Measurements from ENCODE around the gene CNTN2.
A peak's percentile ranks its signal among the peaks of the same experiment; 100 is the strongest.

The CNTN2 gene, protein sequence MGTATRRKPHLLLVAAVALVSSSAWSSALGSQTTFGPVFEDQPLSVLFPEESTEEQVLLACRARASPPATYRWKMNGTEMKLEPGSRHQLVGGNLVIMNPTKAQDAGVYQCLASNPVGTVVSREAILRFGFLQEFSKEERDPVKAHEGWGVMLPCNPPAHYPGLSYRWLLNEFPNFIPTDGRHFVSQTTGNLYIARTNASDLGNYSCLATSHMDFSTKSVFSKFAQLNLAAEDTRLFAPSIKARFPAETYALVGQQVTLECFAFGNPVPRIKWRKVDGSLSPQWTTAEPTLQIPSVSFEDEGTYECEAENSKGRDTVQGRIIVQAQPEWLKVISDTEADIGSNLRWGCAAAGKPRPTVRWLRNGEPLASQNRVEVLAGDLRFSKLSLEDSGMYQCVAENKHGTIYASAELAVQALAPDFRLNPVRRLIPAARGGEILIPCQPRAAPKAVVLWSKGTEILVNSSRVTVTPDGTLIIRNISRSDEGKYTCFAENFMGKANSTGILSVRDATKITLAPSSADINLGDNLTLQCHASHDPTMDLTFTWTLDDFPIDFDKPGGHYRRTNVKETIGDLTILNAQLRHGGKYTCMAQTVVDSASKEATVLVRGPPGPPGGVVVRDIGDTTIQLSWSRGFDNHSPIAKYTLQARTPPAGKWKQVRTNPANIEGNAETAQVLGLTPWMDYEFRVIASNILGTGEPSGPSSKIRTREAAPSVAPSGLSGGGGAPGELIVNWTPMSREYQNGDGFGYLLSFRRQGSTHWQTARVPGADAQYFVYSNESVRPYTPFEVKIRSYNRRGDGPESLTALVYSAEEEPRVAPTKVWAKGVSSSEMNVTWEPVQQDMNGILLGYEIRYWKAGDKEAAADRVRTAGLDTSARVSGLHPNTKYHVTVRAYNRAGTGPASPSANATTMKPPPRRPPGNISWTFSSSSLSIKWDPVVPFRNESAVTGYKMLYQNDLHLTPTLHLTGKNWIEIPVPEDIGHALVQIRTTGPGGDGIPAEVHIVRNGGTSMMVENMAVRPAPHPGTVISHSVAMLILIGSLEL

DNA sequence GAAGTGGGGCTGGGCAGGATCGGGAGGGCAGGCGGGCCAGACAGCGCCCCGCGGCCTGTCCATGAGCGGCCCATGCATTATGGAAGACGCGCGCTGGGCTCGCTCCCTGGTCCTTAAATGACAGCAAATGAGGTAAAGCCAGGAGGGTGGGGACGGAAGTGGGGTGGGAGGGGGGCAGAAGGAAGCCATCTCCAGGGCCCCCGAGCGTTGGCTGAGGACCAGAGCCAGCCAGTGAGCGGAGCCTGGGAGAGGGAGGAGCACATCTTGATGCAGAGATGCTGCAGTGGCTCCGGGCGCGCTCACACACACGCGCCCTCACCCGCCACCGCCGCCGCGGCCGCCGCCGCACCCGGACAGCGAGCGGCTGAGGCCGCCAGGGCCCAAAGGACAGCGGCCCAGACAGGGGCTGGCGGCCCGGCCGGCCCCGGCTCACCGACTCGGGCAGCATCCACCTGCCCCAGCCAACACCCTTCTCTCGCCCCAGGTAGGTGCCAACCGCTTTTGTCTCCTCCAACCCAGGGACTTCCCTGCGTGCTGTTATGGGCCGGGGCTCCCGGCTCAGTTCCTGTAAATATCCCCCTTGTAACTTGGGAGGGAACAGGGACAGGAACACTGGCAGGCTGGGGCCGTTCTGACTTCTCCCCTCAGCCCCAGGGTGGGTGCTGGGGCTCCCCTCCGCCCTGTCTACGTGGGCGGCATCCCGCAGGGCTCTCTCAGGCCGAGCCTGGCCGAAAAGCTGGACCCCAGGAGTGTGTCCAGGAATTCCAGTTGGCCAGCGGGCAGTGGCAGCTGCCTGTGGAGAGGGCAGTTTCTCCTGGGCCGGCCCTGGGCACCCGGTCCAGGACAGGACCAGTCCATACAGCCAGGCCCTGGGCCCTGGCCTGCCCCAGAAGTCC lies at the start of gene CNTN2:
Gene CNTN2 (plus strand): TSS at position 302 of the 896 bp plus-strand sequence. CDS start 9,974 bp downstream, outside the sequence.
- no peak for DNase-seq

DNA sequence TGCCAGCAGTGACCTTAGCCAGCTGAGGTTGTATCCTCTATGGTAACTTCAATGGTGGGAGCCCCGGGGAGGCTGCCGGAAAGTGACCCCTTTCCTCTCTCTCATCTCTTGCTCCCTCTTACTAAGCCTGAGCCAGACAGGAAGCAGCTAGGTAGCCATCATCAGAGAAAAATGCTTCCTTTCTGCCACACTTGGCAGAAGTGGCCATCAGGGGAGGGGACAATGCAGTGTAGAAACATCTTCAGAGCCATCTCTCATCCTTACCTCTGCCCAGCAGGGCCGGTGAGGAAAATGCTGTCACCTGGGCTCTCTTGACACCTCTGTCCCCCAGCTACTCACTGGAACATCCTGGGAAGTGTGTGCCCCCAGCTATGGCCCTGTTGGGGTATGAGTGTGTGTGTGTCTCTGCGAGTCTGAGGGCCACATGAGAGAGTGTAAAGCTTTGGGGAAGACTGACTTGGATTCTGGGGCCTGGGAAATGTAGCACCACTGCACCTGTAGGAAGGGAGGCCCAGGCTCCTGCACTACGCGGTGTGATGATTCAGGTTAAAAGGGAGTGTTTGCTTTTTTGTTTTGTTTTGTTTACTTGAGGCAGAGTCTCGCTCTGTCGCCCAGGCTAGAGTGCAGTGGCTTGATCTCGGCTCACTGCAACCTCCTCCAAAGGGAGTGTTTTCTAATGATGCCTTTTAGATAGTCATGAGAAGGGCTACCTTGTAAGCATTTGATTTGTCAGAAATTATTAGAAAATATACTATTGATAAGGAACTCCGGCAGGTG lies 48.7 kb upstream of the CNTN2 start:
- DNase-seq = no peak

- no peak for DNase-seq
Observed at GRCh38 chr1:204996981-204997380, 46.0 kb upstream of the CNTN2 start.

DNA sequence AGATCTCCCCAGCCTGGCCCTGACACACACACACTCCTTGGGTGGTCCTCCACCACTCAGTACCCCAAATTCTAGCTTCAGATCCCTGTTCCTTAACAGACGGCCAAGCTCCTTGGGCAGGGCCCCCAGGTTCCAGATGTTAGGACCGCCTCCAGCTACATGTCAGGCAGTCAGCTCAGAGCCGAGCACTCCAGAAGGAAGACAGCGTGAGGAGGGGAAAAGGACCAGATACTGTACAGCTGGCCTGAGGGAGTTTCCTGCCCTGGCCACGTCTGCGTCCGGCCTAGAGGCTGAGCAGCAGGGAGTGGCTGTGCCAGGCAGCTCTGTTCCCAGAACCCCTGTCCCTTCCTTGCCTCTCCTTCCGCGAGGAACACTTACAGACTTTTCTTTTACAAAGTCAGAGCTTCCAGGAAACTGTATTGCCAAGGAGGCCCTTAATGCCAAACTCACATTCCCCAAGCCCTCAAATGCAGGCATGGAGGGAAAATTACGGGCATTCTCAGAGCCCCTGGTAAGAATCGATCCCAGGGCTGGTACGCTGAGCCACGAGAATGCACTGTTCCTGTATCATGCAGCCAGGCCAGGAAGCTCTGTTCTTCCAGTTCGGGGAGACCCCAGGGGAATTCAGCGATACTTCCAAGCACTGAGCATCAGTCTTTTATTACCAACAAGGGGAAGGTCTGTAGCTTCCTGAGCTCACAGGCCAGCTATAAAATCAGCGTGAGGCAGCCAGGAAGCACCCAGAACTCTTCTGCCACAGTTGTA lies 45.2 kb upstream of the CNTN2 start:
- no peak for DNase-seq

DNA sequence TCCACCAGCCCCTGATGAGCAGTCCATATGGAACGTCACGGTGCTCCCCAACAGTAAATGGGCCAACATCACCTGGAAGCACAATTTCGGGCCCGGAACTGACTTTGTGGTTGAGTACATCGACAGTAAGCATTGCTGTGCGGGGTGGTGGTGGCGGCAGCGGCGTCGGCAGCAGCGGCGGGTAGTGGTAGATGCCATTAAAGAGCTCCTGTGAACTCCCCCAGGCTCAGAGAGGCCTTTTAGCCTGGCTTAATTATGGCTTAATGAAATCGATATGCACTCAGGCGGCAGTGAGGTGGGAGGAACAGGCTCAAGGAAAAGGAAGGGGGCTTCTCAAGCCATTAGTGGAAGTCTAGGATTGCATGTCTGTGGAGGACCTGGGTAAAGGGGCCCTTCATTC lies 41.9 kb upstream of the CNTN2 start:
- DNase-seq = no peak

DNA sequence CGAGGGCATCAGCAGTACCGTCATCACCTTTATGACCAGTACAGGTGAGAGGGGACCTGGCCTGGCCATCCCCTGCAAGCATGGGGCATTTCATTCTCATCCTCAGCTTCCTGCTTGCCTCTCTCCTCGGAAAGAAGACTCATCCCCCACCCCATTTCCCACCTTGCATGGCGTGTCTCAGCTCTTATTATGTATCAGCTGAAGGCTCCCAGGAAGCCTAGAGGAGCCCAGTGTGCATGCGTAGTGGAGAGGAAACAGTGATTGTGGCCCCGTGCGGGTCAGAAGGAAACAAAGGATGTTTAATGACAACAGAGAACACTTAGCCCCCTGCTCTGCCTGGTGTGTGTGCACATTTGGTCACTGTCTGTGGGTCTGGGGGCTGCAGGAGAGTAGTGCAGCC lies 40.3 kb upstream of the CNTN2 start:
- DNase-seq = no peak

- no peak for DNase-seq
Observed at GRCh38 chr1:205003358-205004131, 39.5 kb upstream of the CNTN2 start.

GRCh38 chr1:205004351-205004750 lies 38.7 kb upstream of the CNTN2 start:
- DNase-seq = no peak

DNA sequence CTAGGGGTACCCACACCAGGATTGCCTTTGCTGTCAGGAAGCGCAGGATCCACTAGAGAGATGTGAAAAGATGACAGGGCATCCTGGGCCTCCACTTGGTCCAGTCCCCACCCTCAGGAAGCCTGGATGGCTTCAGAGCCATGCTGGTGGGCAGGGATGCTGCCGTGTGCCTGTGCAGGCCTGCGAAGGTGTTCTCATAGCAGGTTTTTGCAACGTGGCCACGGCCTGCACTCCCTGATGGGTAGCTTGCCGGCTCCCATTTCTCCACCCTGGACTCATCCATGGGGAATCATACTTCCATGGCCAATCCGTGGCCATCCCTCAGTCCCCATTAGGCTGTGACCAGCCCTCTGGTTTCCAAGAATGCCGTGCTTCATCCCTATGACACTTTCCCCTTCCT lies 34.1 kb upstream of the CNTN2 start:
- DNase-seq = no peak

- no peak for DNase-seq
Observed at GRCh38 chr1:205009670-205010069, 33.3 kb upstream of the CNTN2 start.

DNA sequence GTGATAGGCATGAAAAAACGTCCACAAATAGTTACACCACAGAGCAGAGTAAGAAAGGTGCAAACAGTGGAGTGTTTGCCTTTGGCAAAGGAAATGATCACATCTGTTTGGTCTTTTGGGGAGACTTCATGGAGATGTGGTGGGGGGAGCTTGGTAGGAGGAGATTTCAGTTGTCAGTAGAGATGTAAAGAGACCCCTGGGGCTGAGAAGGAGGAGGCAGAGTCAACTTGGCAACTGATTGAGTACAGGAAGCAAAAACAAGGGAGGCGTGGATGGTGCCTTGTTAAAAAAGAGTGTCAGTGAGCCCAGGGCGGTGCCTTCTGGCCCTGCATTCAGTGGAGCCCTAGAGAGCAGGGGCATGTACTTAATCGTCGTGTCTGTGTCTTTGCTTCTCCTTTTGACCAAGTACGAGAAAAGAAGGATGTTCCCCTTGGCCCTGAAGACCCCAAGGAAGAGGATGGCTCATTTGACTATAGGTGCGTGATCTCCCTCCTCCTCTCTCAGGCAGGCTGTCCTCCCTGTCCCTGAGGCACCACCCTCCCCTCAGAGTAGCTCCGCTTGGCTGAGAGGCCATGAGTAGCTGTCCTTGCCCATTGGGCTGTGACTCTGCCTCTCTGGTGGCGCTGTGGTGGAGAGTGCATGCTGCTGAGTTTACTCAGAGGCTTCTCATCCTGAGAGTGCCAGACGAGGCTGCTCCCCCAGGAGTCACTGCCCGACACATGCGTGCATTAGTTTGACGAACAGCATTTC lies 30.4 kb upstream of the CNTN2 start:
- DNase-seq = no peak

- DNase-seq = peak in 1 of 2 experiments; percentile 3
Observed at GRCh38 chr1:205013683-205014367, 29.2 kb upstream of the CNTN2 start.

DNA sequence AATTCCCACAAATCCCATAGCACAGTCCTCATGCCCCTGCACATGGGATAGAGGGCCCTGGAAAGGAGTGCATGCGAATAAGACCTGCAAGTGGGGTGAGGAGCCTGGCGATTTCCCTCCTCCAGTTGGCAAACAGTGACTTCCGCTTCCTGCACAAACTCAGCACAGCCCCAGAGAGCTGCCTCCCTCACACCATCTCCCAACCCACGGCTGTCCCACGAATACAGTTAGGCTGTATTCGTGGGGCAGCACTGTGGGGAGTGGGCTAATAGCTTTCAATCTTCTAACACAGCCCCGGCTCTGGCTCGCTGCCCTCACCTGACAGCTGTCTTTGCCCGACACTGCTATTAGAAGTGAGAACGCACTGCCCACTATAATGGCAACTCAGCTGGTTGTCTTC lies 28.2 kb upstream of the CNTN2 start:
- peak; percentile 5 to 16 for DNase-seq

DNA sequence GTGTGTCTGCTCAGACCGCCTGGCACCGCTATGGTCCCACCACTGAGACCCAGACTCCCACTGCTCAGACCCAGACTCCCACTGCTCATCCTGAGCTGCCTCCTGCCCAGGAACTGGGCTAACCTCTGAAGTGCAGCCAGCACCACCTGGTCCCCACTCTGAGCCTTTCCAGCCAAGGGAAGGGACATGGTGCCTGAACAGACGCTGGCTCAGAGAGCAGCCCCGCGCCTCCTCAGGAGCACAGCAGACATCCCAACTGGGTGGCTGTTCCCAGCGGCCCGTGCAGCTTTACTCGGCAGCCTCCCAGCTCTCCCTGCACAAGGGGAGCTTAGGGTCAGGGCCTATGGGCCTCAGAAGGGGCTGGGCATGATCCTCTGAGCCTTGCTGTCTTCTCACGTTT lies 27.8 kb upstream of the CNTN2 start:
- no peak for DNase-seq

DNA sequence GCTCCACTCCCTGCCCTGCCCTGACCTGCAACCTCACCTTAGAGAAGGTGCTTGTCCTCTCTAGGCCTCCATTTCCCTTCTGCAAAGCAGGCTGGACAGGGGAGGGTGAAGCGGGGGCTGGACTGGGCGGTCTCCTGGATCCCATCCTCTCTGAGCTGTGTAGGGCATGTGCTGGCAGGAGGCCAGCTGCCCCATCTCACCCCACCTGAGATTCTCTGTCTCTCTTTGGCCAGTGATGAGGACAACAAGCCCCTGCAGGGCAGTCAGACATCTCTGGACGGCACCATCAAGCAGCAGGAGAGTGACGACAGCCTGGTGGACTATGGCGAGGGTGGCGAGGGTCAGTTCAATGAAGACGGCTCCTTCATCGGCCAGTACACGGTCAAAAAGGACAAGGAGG lies 26.9 kb upstream of the CNTN2 start:
- DNase-seq = no peak

DNA sequence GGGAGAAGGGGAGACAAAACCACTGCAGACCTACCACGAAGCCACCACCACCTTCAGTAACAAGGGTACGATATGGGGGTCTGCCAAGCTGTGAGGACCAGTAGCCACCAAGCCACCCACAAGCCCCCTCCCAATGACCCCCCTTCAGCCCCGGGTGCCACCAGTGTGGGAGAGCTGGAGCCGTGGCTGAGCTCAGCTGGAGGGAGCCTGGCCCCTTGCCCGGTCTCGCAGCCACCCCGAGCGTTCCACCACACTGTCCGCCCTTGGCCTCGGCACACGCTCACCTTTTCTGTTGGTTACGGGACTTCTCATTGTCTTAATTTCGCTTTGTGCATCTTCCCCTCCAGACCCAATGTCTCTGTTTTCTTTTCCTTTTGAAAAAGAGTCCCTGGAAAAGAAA lies 26.4 kb upstream of the CNTN2 start:
- DNase-seq = no peak

GRCh38 chr1:205017001-205017400 lies 26.0 kb upstream of the CNTN2 start:
- DNase-seq = no peak

GRCh38 chr1:205017766-205018165 lies 25.2 kb upstream of the CNTN2 start:
- no peak for DNase-seq

DNA sequence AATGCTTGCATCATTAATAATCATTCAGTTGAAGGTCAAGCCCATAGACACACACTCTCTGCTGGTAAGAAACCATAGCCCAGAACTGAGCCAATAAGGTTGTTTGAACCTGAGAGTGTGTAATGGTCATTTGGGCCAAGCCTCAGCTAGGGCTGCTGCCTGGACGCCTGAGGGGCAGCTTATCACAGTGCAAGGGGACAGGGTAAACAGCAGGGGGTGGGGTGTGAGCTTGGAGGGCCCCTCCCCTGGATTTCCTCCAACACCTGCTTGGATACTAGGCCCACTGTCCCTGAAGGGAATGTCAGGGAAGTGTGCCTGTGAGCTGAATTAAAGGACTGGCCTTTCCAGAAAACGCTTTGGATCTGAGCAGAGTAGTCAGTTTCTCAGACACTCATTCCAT lies 24.6 kb upstream of the CNTN2 start:
- DNase-seq = no peak

Data from AML-193 (cell line).